ENCODE measurements around the gene NFU1.
"Not testable (repeated sequence)": the region's sequence is repeated elsewhere in the genome, so short reads cannot be mapped to it uniquely, and the experiment has no call there.

NFU1 gene

GRCh38 chr2:69449906-69450305 is 12.7 kb upstream of the NFU1 start:
- Mint-ChIP-seq H3K4me1 (no peaks in the 10 kb centered on the region), H3K4me3 (no peak overlapping the region), H3K9me3 (no peaks in the 10 kb centered on the region), H3K27ac (no peak overlapping the region), H3K36me3 (ENCODE audit: low read depth) (no peaks in the 10 kb centered on the region), H3K27me3 (ENCODE audit: low read depth) (no peaks in the 10 kb centered on the region)
- no peak for TF ChIP-seq CTCF (IDR thresholded peaks at IDR 0.05; ENCODE audit: unreplicated experiment in 3 of 3)

- H3K9me3 Mint-ChIP-seq; H3K36me3 Mint-ChIP-seq (ENCODE audit: low read depth); H3K27me3 Mint-ChIP-seq (ENCODE audit: low read depth); H3K4me1 Mint-ChIP-seq; H3K4me3 Mint-ChIP-seq; H3K27ac Mint-ChIP-seq: not testable (repeated sequence)
Observed at GRCh38 chr2:69443673-69444072, 6.4 kb upstream of the NFU1 start.

GRCh38 chr2:69439499-69439898 is 2.3 kb upstream of the NFU1 start:
- not testable (repeated sequence) for H3K36me3 Mint-ChIP-seq (ENCODE audit: low read depth); H3K9me3 Mint-ChIP-seq; H3K27me3 Mint-ChIP-seq (ENCODE audit: low read depth)
- H3K4me3 Mint-ChIP-seq = peak overlapping the region in 1 of 3 experiments; percentile 72
- H3K27ac Mint-ChIP-seq = peak overlapping the region; percentile 47 to 69 (median 57)
- peaks cover 23% of the 10 kb centered on the region for H3K4me1 Mint-ChIP-seq

- Mint-ChIP-seq H3K4me3 (peak overlapping the region; percentile 30 to 54 (median 39)), H3K36me3 (ENCODE audit: low read depth) (no peaks in the 10 kb centered on the region), H3K4me1 (peaks cover 25% of the 10 kb centered on the region), H3K27me3 (ENCODE audit: low read depth) (no peaks in the 10 kb centered on the region), H3K9me3 (no peaks in the 10 kb centered on the region), H3K27ac (peak overlapping the region; percentile 57 to 98 (median 98))
- TF ChIP-seq CTCF (IDR thresholded peaks at IDR 0.05; ENCODE audit: unreplicated experiment in 3 of 3) = no peak
Observed at GRCh38 chr2:69438580-69438979, 1.3 kb upstream of the NFU1 start.

GRCh38 chr2:69437751-69438154 is 518 bp upstream of the NFU1 start:
- no peaks in the 10 kb centered on the region for H3K27me3 Mint-ChIP-seq (ENCODE audit: low read depth)
- H3K4me3 Mint-ChIP-seq = peak overlapping the region; percentile 87 to 98 (median 93)
- H3K27ac Mint-ChIP-seq = peak overlapping the region; percentile 98 to 99 (median 98)
- TF ChIP-seq CTCF (IDR thresholded peaks at IDR 0.05; ENCODE audit: unreplicated experiment in 3 of 3) = no peak
- no peaks in the 10 kb centered on the region for H3K9me3 Mint-ChIP-seq
- no peaks in the 10 kb centered on the region for H3K36me3 Mint-ChIP-seq (ENCODE audit: low read depth)
- peaks cover 25% of the 10 kb centered on the region for H3K4me1 Mint-ChIP-seq

- peak overlapping the region; percentile 87 to 98 (median 93) for H3K4me3 Mint-ChIP-seq
- H3K27me3 Mint-ChIP-seq (ENCODE audit: low read depth) = no peaks in the 10 kb centered on the region
- peaks cover 3% of the 10 kb centered on the region for H3K36me3 Mint-ChIP-seq (ENCODE audit: low read depth)
- H3K27ac Mint-ChIP-seq = peak overlapping the region; percentile 98 to 99 (median 98)
- no peak for TF ChIP-seq CTCF (IDR thresholded peaks at IDR 0.05; ENCODE audit: unreplicated experiment in 3 of 3)
- peaks cover 25% of the 10 kb centered on the region for H3K4me1 Mint-ChIP-seq
- H3K9me3 Mint-ChIP-seq = no peaks in the 10 kb centered on the region
Observed at GRCh38 chr2:69436596-69436937, 668 bp downstream of the NFU1 start.

- peaks cover 25% of the 10 kb centered on the region for H3K4me1 Mint-ChIP-seq
- H3K27me3 Mint-ChIP-seq (ENCODE audit: low read depth) = no peaks in the 10 kb centered on the region
- H3K4me3 Mint-ChIP-seq = peak overlapping the region; percentile 68 to 98 (median 93)
- no peak for TF ChIP-seq CTCF (IDR thresholded peaks at IDR 0.05; ENCODE audit: unreplicated experiment in 3 of 3)
- peaks cover 8% of the 10 kb centered on the region for H3K36me3 Mint-ChIP-seq (ENCODE audit: low read depth)
- peak overlapping the region; percentile 72 to 98 (median 73) for H3K27ac Mint-ChIP-seq
- no peaks in the 10 kb centered on the region for H3K9me3 Mint-ChIP-seq
Observed at GRCh38 chr2:69434753-69435152, 2.5 kb downstream of the NFU1 start.
